Measurements from ENCODE around the gene GLO1.
A peak's percentile ranks its signal among the peaks of the same experiment; 100 is the strongest.
"Not testable (repeated sequence)": the region's sequence is repeated elsewhere in the genome, so short reads cannot be mapped to it uniquely, and the experiment has no call there.

Gene GLO1

GRCh38 chr6:38705924-38706323, 3.0 kb upstream of the GLO1 start:
- DNase-seq (ENCODE audit: low spot score) = no peak

GRCh38 chr6:38703949-38704590, 1.1 kb upstream of the GLO1 start:
- no peak for DNase-seq (ENCODE audit: low spot score)

GRCh38 chr6:38701551-38701950, 1.4 kb downstream of the GLO1 start:
- no peak for DNase-seq (ENCODE audit: low spot score)

GRCh38 chr6:38699702-38700101, 3.2 kb downstream of the GLO1 start:
- DNase-seq (ENCODE audit: low spot score) = not testable (repeated sequence)

GRCh38 chr6:38697846-38698245, 5.1 kb downstream of the GLO1 start:
- no peak for DNase-seq (ENCODE audit: low spot score)

GRCh38 chr6:38696345-38696744, 6.6 kb downstream of the GLO1 start:
- DNase-seq (ENCODE audit: low spot score) = no peak

- DNase-seq (ENCODE audit: low spot score) = no peak
Observed at GRCh38 chr6:38695933-38696332, 7.0 kb downstream of the GLO1 start.

GRCh38 chr6:38695227-38695900, 7.6 kb downstream of the GLO1 start:
- no peak for DNase-seq (ENCODE audit: low spot score)

- DNase-seq (ENCODE audit: low spot score) = no peak
Observed at GRCh38 chr6:38688579-38689087, 14.3 kb downstream of the GLO1 start.

- no peak for DNase-seq (ENCODE audit: low spot score)
Observed at GRCh38 chr6:38687549-38687948, 15.4 kb downstream of the GLO1 start.

- no peak for DNase-seq (ENCODE audit: low spot score)
Observed at GRCh38 chr6:38687043-38687353, 15.9 kb downstream of the GLO1 start.

GRCh38 chr6:38686270-38687042, 16.5 kb downstream of the GLO1 start:
- DNase-seq (ENCODE audit: low spot score) = no peak

GRCh38 chr6:38684904-38685303, 18.0 kb downstream of the GLO1 start:
- no peak for DNase-seq (ENCODE audit: low spot score)

- DNase-seq (ENCODE audit: low spot score) = no peak
Observed at GRCh38 chr6:38684237-38684636, 18.7 kb downstream of the GLO1 start.

GRCh38 chr6:38681850-38682249, 21.1 kb downstream of the GLO1 start:
- no peak for DNase-seq (ENCODE audit: low spot score)

- DNase-seq (ENCODE audit: low spot score) = no peak
Observed at GRCh38 chr6:38679668-38680067, 23.3 kb downstream of the GLO1 start.

- DNase-seq (ENCODE audit: low spot score) = no peak
Observed at GRCh38 chr6:38678178-38678760, 24.7 kb downstream of the GLO1 start.

- DNase-seq (ENCODE audit: low spot score) = no peak
Observed at GRCh38 chr6:38676974-38677544, 25.9 kb downstream of the GLO1 start.

GRCh38 chr6:38676236-38676973, 26.5 kb downstream of the GLO1 start:
- no peak for DNase-seq (ENCODE audit: low spot score)

GRCh38 chr6:38673397-38674165, 29.4 kb downstream of the GLO1 start:
- no peak for DNase-seq (ENCODE audit: low spot score)

GRCh38 chr6:38671885-38672467, 31.0 kb downstream of the GLO1 start:
- peak; percentile 44 for DNase-seq (ENCODE audit: low spot score)

Measured in SW480 (cell line).